ENCODE data around the gene NDUFAB1. TPM values are rescaled to one million over a fixed set of nuclear protein-coding genes. Genes with fewer than 3 reads are reported as not detected.
A peak's percentile ranks its signal among the peaks of the same experiment; 100 is the strongest.

NDUFAB1 gene
- total and polyA plus RNA-seq, 2 of the 13 experiments (the other 11 are each of a cell fraction or from before 2014, with no cell fraction given) = 221 to 601 TPM

GRCh38 chr16:23595951-23596720, at the start of gene NDUFAB1 (continued):
- TF ChIP-seq ZNF24 (IDR thresholded peaks at IDR 0.05) (peak; percentile 76; the same call in 1 of the 2 replicates), ZSCAN9 (CRISPR knock-in tag; IDR thresholded peaks at IDR 0.05; ENCODE audit: borderline replicate concordance) (peak; percentile 94), ZNF337 (CRISPR knock-in tag; IDR thresholded peaks at IDR 0.05; ENCODE audit: borderline replicate concordance, low read depth) (peak; percentile 91; the same call in 1 of the 2 replicates), CCAR2 (optimal IDR thresholded peaks at IDR 0.05; ENCODE audit: low read depth, low read length) (peak; percentile 33), ZNF335 (CRISPR knock-in tag; IDR thresholded peaks at IDR 0.05) (peak; percentile 65; the same call in 1 of the 2 replicates), ZNF660 (CRISPR knock-in tag; IDR thresholded peaks at IDR 0.05; ENCODE audit: borderline replicate concordance, low read depth) (0 out of 2 replicates have a peak, but pooled peaks have one; percentile 33), ZNF503 (CRISPR knock-in tag; IDR thresholded peaks at IDR 0.05) (peak; percentile 95), NKX3-1 (CRISPR knock-in tag; IDR thresholded peaks at IDR 0.05) (peak; percentile 98; the same call in 1 of the 2 replicates), KLF15 (CRISPR knock-in tag; IDR thresholded peaks at IDR 0.05; ENCODE audit: borderline replicate concordance) (peak; percentile 92; the same call in 1 of the 2 replicates), GFI1 (CRISPR knock-in tag; IDR thresholded peaks at IDR 0.05; ENCODE audit: borderline replicate concordance) (peak; percentile 92), CHD4 (IDR thresholded peaks at IDR 0.05; ENCODE audit: borderline replicate concordance, low read length) (no peak), PLRG1 (conservative IDR thresholded peaks at IDR 0.05) (no peak), CBX2 (IDR thresholded peaks at IDR 0.05; ENCODE audit: low read depth, low read length) (no peak), CBX2 (CRISPR knock-in tag; IDR thresholded peaks at IDR 0.05; ENCODE audit: low read depth) (no peak), ZNF607 (CRISPR knock-in tag; IDR thresholded peaks at IDR 0.05; ENCODE audit: borderline replicate concordance) (peak; percentile 89; the same call in 1 of the 2 replicates), ERF (CRISPR knock-in tag; IDR thresholded peaks at IDR 0.05) (peak; percentile 97), ARID3A (IDR thresholded peaks at IDR 0.05; ENCODE audit: low read depth, low read length) (peak; percentile 13), NR2C2 (CRISPR knock-in tag; IDR thresholded peaks at IDR 0.05; ENCODE audit: borderline replicate concordance) (peak; percentile 96), NFIC (IDR thresholded peaks at IDR 0.05; ENCODE audit: low read length) (no peak), ZXDC (CRISPR knock-in tag; IDR thresholded peaks at IDR 0.05) (peak; percentile 85; the same call in 1 of the 2 replicates), TFAP4 (IDR thresholded peaks at IDR 0.05; ENCODE audit: borderline replicate concordance, low read depth) (peak; percentile 63; the same call in 1 of the 2 replicates)

Data from HepG2 (cell line).